OCI-LY1 (cell line): ENCODE results near the gene ARHGEF28.

Experiments
- EZH2 ChIP-seq: fragments of 200-600 bp; sonication (generic), shearing (Covaris generic); IDR thresholded peaks from 2 replicates; pipeline ENCODE4 v1.8.0; 2017; ENCODE audit warnings: borderline replicate concordance, mixed run types, mild to moderate bottlenecking, antibody characterized with exemption, low read length, moderate library complexity, mixed read lengths
- TF ChIP-seq, protein P1 (sequence below): fragments of 200-600 bp; sonication (generic), shearing (Covaris generic); IDR thresholded peaks from 2 replicates; pipeline ENCODE4 v1.5.1; 2017; ENCODE audit warnings: mild to moderate bottlenecking, antibody characterized with exemption, low read length, moderate library complexity, mixed read lengths

DNA sequence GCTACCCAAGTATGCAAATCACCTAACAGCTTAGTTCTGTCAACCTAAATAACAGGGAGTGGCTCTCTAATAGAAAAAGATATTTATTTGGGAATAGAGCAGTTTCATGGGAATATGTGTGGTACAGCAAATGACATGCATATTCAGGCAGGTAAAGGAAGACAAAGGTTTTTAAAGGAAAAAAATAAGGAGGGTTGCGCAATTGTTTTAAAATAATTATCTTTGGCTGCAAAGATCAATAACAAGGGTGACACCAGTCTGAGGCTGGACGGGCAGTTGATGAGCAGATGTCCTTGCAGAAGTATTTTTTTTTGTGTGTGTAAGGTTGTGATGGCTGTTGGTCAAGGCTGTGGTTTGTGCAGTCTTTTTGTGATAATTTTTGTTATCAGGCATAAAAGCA is 332.0 kb downstream of the ARHGEF28 start:
- TF ChIP-seq, protein P1, sequence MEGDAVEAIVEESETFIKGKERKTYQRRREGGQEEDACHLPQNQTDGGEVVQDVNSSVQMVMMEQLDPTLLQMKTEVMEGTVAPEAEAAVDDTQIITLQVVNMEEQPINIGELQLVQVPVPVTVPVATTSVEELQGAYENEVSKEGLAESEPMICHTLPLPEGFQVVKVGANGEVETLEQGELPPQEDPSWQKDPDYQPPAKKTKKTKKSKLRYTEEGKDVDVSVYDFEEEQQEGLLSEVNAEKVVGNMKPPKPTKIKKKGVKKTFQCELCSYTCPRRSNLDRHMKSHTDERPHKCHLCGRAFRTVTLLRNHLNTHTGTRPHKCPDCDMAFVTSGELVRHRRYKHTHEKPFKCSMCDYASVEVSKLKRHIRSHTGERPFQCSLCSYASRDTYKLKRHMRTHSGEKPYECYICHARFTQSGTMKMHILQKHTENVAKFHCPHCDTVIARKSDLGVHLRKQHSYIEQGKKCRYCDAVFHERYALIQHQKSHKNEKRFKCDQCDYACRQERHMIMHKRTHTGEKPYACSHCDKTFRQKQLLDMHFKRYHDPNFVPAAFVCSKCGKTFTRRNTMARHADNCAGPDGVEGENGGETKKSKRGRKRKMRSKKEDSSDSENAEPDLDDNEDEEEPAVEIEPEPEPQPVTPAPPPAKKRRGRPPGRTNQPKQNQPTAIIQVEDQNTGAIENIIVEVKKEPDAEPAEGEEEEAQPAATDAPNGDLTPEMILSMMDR = no peak
- TF ChIP-seq EZH2 = no peak
